ENCODE measurements around the gene JARID2.

DNA sequence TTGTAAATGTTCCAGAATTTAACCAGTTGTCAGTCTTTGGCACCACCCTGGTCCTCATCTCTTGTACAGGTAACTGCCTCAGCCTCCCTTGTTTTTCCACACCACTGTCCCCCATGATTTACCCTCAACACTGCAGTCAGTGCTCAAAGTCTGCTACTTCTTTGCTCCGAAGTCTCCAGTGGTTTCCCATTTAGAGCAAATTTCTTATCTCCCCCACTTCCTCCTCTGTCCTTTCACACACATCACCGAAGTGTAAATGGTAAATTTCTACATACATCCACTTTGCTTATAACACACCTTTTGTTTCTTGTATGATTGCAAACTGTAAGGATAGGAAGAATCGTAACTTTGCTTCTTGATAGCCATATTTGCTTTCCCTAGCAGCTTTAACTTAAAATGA, 115.3 kb downstream of the JARID2 start:
- TF ChIP-seq, protein P1, sequence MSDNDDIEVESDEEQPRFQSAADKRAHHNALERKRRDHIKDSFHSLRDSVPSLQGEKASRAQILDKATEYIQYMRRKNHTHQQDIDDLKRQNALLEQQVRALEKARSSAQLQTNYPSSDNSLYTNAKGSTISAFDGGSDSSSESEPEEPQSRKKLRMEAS (IDR thresholded peaks at IDR 0.05; ENCODE audit: low read depth, low read length): no peak
- TF ChIP-seq, protein P2, sequence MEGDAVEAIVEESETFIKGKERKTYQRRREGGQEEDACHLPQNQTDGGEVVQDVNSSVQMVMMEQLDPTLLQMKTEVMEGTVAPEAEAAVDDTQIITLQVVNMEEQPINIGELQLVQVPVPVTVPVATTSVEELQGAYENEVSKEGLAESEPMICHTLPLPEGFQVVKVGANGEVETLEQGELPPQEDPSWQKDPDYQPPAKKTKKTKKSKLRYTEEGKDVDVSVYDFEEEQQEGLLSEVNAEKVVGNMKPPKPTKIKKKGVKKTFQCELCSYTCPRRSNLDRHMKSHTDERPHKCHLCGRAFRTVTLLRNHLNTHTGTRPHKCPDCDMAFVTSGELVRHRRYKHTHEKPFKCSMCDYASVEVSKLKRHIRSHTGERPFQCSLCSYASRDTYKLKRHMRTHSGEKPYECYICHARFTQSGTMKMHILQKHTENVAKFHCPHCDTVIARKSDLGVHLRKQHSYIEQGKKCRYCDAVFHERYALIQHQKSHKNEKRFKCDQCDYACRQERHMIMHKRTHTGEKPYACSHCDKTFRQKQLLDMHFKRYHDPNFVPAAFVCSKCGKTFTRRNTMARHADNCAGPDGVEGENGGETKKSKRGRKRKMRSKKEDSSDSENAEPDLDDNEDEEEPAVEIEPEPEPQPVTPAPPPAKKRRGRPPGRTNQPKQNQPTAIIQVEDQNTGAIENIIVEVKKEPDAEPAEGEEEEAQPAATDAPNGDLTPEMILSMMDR (IDR thresholded peaks at IDR 0.05; ENCODE audit: low read depth, low read length): no peak
- TF ChIP-seq POLR2A (IDR thresholded peaks at IDR 0.05; ENCODE audit: extremely low read depth, insufficient read length): no peak
- TF ChIP-seq MYC (IDR thresholded peaks at IDR 0.05; ENCODE audit: low read depth, low read length): no peak

Data from NB4 (cell line).